Skeletal muscle tissue (tissue), 4 donors: ENCODE measurements around the gene ZIC4. TPM values are rescaled to one million over a fixed set of nuclear protein-coding genes. Genes with fewer than 3 reads are reported as not detected.

Source experiments
- H3K27ac ChIP-seq: one replicate; pipeline ENCODE4 v1.7.0; 2013; ENCODE audit warnings: mild to moderate bottlenecking, low read depth, low read length, inconsistent platforms
- H3K27me3 ChIP-seq, 3 donors: one replicate each; pipeline ENCODE4 v1.7.0; 2013; ENCODE audit warnings: low read length in 3 of 3; ENCODE audit not compliant: control insufficient read depth in 3 of 3, insufficient read depth in 3 of 3
- H3K36me3 ChIP-seq, 3 donors: one replicate each; pipeline ENCODE4 v1.7.0; 2013; ENCODE audit warnings: low read length in 3 of 3; ENCODE audit not compliant: control insufficient read depth in 3 of 3, insufficient read depth in 3 of 3
- H3K4me1 ChIP-seq, 3 donors: one replicate each; pipeline ENCODE4 v1.7.0; 2013; ENCODE audit warnings: low read length in 3 of 3, mild to moderate bottlenecking in 3 of 3; ENCODE audit not compliant: control insufficient read depth in 3 of 3, insufficient read depth in 3 of 3
- H3K4me3 ChIP-seq, 3 donors: one replicate each; pipeline ENCODE4 v1.7.0; 2013; ENCODE audit warnings: low read length in 3 of 3
- H3K9ac ChIP-seq, 3 donors: one replicate each; pipeline ENCODE4 v1.7.0; 2013; ENCODE audit warnings: low read length in 3 of 3, mild to moderate bottlenecking in 3 of 3, moderate library complexity in 2 of 3, low read depth in 1 of 3
- H3K9me3 ChIP-seq, 3 donors: one replicate each; pipeline ENCODE4 v1.7.0; 2013; ENCODE audit warnings: low read length in 3 of 3; ENCODE audit not compliant: control insufficient read depth in 3 of 3
- total RNA-seq: library from RNA; depleted of rRNA; stranded (reverse); fragments of >200 nt; gene quantifications from one replicate; pipeline ENCODE4 v1.2.3, GENCODE V29; 2014
- donor health status: Osteomylitis.

ZIC4 gene
- total RNA-seq, 1 donor from 2014 or later: 2.6 TPM

GRCh38 chr3:147365196-147366115 is 40.9 kb downstream of the ZIC4 start:
- Histone ChIP-seq H3K36me3 (no peaks in the 10 kb centered on the region), H3K27me3 (peaks cover 46 to 63% (median 48%) of the 10 kb centered on the region in 3 donors), H3K4me1 (peaks cover 0 to 2% (median 0%) of the 10 kb centered on the region in 3 donors), H3K4me3 (no peak overlapping the region), H3K27ac (no peak overlapping the region), H3K9me3 (no peaks in the 10 kb centered on the region), H3K9ac (no peak overlapping the region)

GRCh38 chr3:147364771-147365170 is 41.6 kb downstream of the ZIC4 start:
- Histone ChIP-seq H3K9ac (no peak overlapping the region), H3K36me3 (no peaks in the 10 kb centered on the region), H3K4me1 (peaks cover 0 to 2% (median 0%) of the 10 kb centered on the region in 3 donors), H3K27ac (no peak overlapping the region), H3K9me3 (no peaks in the 10 kb centered on the region), H3K4me3 (no peak overlapping the region), H3K27me3 (peaks cover 45 to 63% (median 49%) of the 10 kb centered on the region in 3 donors)

- Histone ChIP-seq H3K4me1 (no peaks in the 10 kb centered on the region), H3K36me3 (no peaks in the 10 kb centered on the region), H3K27me3 (peaks cover 47 to 64% (median 48%) of the 10 kb centered on the region in 3 donors), H3K4me3 (no peak overlapping the region), H3K27ac (no peak overlapping the region), H3K9ac (no peak overlapping the region), H3K9me3 (peaks cover 0 to 1% (median 0%) of the 10 kb centered on the region in 3 donors)
Observed at GRCh38 chr3:147361454-147362420, 44.6 kb downstream of the ZIC4 start.

GRCh38 chr3:147360646-147361453 is 45.5 kb downstream of the ZIC4 start:
- Histone ChIP-seq H3K4me1 (no peaks in the 10 kb centered on the region), H3K9ac (no peak overlapping the region), H3K36me3 (no peaks in the 10 kb centered on the region), H3K27ac (no peak overlapping the region), H3K9me3 (peaks cover 0 to 2% (median 1%) of the 10 kb centered on the region in 3 donors), H3K4me3 (peak overlapping the region in 1 of 3 donors; percentile 17), H3K27me3 (peaks cover 56 to 68% (median 57%) of the 10 kb centered on the region in 3 donors)

- no peak overlapping the region for H3K27ac ChIP-seq
- no peaks in the 10 kb centered on the region for H3K36me3 ChIP-seq
- H3K4me3 ChIP-seq: no peak overlapping the region
- H3K4me1 ChIP-seq: no peaks in the 10 kb centered on the region
- no peak overlapping the region for H3K9ac ChIP-seq
- H3K9me3 ChIP-seq: peaks cover 0 to 2% (median 1%) of the 10 kb centered on the region in 3 donors
- H3K27me3 ChIP-seq: peaks cover 61 to 67% (median 62%) of the 10 kb centered on the region in 3 donors
Observed at GRCh38 chr3:147360051-147360439, 46.3 kb downstream of the ZIC4 start.

GRCh38 chr3:147359177-147360050 is 46.9 kb downstream of the ZIC4 start:
- H3K9me3 ChIP-seq: peaks cover 0 to 2% (median 1%) of the 10 kb centered on the region in 3 donors
- peaks cover 63 to 72% (median 64%) of the 10 kb centered on the region in 3 donors for H3K27me3 ChIP-seq

GRCh38 chr3:147358144-147358992 is 48.0 kb downstream of the ZIC4 start:
- H3K27ac ChIP-seq: no peak overlapping the region
- no peaks in the 10 kb centered on the region for H3K36me3 ChIP-seq
- peaks cover 0 to 2% (median 1%) of the 10 kb centered on the region in 3 donors for H3K9me3 ChIP-seq
- no peak overlapping the region for H3K4me3 ChIP-seq
- peaks cover 60 to 78% (median 63%) of the 10 kb centered on the region in 3 donors for H3K27me3 ChIP-seq
- H3K4me1 ChIP-seq: no peaks in the 10 kb centered on the region
- no peak overlapping the region for H3K9ac ChIP-seq

More at GRCh38 chr3:147359177-147360050, 46.9 kb downstream of the ZIC4 start:
- Histone ChIP-seq H3K9ac (no peak overlapping the region), H3K27ac (no peak overlapping the region), H3K4me3 (no peak overlapping the region), H3K36me3 (no peaks in the 10 kb centered on the region), H3K4me1 (no peaks in the 10 kb centered on the region)
